RWPE1 (cell line): ENCODE data around the gene CA10.

ENCODE experiments used
- CTCF ChIA-PET: fragments of 350-600 bp; sonication (Branson Sonifier 250); formaldehyde crosslinking; extraction: SDS; loops from one replicate; lab custom pipeline; 2021; lab: Yijun Ruan, JAX
- POLR2A ChIA-PET: fragments of 400-600 bp; formaldehyde crosslinking; extraction: SDS; loops from one replicate; lab custom pipeline; 2020; ENCODE audit warnings: antibody characterized with exemption; ENCODE audit not compliant: low non-redundant PET; lab: Yijun Ruan, JAX
- DNase-seq: peaks from one replicate; pipeline ENCODE4 v3.0.0; 2012; ENCODE audit warnings: low spot score
- H3K27ac ChIP-seq: fragments of 450-650 bp; 2 replicates; pipeline ENCODE4 v1.5.1; 2017
- CTCF ChIP-seq: fragments of 450-650 bp; conservative IDR thresholded peaks from 2 replicates; pipeline ENCODE4 v1.5.1; 2017; ENCODE audit warnings: low read depth, mild to moderate bottlenecking

The CA10 gene

GRCh38 chr17:52032454-52032853, 126.1 kb downstream of the CA10 start:
- ChIA-PET CTCF (no interaction called here), POLR2A (no interaction called here)
- H3K27ac ChIP-seq = no peak overlapping the region
- no peak for TF ChIP-seq CTCF
- no peak for DNase-seq

DNA sequence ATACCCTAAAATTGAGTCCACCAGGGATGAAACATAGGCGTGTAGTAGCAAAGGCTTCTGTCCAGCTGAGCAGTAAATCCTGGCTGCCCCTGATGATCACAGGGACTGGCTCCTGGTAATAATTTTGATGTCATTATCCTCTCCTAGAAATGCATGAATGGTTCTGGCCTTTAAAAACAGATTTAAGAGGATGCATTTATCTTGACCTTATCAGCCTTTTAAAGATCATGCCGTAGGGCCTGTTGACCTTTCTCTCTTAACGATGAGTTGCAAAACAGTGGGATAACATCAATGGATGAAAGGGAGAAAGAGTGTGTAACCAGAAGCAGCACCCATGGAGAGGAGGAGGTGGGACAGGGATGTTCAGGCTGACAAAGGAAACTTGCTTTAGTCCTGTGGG, 128.5 kb downstream of the CA10 start:
- no peak for DNase-seq
- TF ChIP-seq CTCF = no peak
- no peak overlapping the region for H3K27ac ChIP-seq
- CTCF ChIA-PET = no interaction called here
- POLR2A ChIA-PET = no interaction called here

- DNase-seq = peak; percentile 66
- no peak overlapping the region for H3K27ac ChIP-seq
- ChIA-PET POLR2A (no interaction called here), CTCF (no interaction called here)
- no peak for TF ChIP-seq CTCF
Measured at GRCh38 chr17:52027620-52028295, 130.8 kb downstream of the CA10 start.

DNA sequence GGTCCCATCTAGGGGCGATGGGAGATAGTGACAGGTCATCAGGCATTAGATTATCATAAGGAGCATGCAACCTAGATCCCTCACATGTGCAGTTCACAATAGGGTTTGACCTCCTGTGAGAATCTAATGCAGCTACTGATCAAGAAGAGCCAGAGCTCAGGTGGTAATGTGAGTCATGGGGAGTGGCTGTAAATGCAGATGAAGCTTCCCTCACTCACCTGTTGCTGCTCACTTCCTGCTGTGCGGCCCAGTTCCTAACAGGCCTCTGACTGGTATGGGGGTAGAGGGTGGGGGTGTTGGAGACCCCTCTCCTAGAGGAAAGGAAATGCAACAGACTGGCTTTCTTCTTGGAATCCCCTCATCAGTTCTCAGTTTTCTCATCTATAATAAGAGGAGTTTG, 131.4 kb downstream of the CA10 start:
- CTCF ChIA-PET = no interaction called here
- peak; percentile 11 for DNase-seq
- POLR2A ChIA-PET = interaction anchor here (0.6 kb wide), 1 partner anchor 54 kb away, joined by 3 read pairs; no protein-coding TSS in a partner anchor
- no peak for TF ChIP-seq CTCF
- H3K27ac ChIP-seq = no peak overlapping the region

- TF ChIP-seq CTCF = no peak
- DNase-seq = no peak
- POLR2A ChIA-PET = no interaction called here
- CTCF ChIA-PET = no interaction called here
- no peak overlapping the region for H3K27ac ChIP-seq
Measured at GRCh38 chr17:52026075-52026474, 132.4 kb downstream of the CA10 start.

DNA sequence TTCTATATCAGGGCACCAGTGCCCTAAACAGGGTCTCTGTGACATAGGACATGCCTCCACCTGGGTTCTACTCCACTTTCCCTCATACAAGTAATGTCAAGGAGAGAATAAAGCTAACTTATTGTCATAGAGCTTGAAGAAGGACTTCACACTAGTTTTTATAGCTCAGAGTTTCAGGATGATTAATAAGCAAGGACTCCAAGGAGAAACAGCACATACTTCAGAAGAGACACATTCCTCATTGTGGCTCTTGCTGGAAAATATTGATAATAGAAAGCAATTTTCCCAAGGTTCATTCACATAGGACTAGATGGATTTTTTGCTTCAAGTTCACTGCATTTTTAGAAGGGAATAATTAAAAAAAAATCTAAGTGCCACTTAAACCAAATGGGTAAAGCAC, 133.3 kb downstream of the CA10 start:
- CTCF ChIA-PET = no interaction called here
- no peak overlapping the region for H3K27ac ChIP-seq
- POLR2A ChIA-PET = no interaction called here
- no peak for TF ChIP-seq CTCF
- DNase-seq = no peak
